ENCODE results near the gene PRKCI. TPM values are rescaled to one million over a fixed set of nuclear protein-coding genes. Genes with fewer than 3 reads are reported as not detected.

The PRKCI gene
- total RNA-seq, 2 donors from 2014 or later, result 34.4 to 48.2 TPM

DNA sequence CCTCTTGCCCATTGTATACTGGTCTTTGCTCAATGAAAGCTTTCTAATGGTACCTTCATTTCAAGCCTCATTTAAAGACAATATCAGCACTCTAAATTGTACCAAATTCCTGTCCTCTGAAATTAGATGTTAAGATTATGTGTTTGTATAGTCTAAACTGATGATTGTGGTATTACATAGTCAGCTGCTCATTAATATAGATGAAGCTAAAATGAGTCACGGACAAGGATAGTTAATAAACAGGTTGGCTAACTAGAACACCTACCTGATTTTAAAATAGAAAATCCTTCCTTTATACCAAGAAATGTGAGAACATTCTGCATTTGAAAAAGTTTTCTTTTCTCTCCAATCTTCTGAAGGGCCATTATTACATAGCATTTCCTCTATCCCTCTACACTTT is 2.9 kb downstream of the PRKCI start:
- H3K27me3 ChIP-seq, result no peaks in the 10 kb centered on the region
- no peak for DNase-seq
- H3K36me3 ChIP-seq, result no peaks in the 10 kb centered on the region
- TF ChIP-seq, protein P1, sequence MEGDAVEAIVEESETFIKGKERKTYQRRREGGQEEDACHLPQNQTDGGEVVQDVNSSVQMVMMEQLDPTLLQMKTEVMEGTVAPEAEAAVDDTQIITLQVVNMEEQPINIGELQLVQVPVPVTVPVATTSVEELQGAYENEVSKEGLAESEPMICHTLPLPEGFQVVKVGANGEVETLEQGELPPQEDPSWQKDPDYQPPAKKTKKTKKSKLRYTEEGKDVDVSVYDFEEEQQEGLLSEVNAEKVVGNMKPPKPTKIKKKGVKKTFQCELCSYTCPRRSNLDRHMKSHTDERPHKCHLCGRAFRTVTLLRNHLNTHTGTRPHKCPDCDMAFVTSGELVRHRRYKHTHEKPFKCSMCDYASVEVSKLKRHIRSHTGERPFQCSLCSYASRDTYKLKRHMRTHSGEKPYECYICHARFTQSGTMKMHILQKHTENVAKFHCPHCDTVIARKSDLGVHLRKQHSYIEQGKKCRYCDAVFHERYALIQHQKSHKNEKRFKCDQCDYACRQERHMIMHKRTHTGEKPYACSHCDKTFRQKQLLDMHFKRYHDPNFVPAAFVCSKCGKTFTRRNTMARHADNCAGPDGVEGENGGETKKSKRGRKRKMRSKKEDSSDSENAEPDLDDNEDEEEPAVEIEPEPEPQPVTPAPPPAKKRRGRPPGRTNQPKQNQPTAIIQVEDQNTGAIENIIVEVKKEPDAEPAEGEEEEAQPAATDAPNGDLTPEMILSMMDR (IDR thresholded peaks at IDR 0.05), result no peak
- no peaks in the 10 kb centered on the region for H3K4me1 ChIP-seq
- intact Hi-C loops (cut with DNase I), result no loop called here
- H3K4me3 ChIP-seq, result no peak overlapping the region
- no peaks in the 10 kb centered on the region for H3K9me3 ChIP-seq
- no peak overlapping the region for H3K9ac ChIP-seq (ENCODE audit: low read depth in 2 of 2, low read length in 2 of 2)
- no peak overlapping the region for H3K27ac ChIP-seq

DNA sequence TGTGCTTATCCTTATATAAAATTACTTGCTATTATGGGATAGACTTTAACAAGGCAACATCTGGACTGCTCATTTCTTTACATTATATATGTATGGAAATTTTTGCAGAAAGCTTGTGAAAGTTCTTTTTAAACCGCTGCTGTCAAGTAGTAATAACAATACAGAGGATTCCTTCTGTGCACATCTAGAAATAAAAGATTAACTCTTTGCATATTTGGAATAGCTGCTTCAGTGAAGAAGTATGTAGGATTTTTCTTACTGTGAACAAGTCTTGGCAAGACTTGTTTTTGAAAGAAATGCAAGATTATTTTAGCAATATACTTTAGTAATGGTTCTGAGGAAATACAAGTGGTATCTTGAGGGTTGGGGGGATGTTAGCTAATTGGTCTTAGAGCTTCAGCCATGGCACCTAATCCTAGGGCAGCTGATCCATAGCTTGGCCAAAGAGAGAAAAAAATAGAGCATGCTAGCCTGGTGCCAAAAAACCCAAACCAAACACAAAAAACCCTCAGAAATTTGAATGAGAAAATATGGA is 4.3 kb downstream of the PRKCI start:
- Histone ChIP-seq H3K9me3 (no peaks in the 10 kb centered on the region), H3K36me3 (no peaks in the 10 kb centered on the region), H3K4me3 (no peak overlapping the region), H3K4me1 (no peaks in the 10 kb centered on the region), H3K9ac (ENCODE audit: low read depth in 2 of 2, low read length in 2 of 2) (no peak overlapping the region), H3K27ac (no peak overlapping the region), H3K27me3 (no peaks in the 10 kb centered on the region)
- TF ChIP-seq, protein P1 (IDR thresholded peaks at IDR 0.05), result no peak
- intact Hi-C loops (cut with DNase I), result no loop called here
- no peak for DNase-seq

DNA sequence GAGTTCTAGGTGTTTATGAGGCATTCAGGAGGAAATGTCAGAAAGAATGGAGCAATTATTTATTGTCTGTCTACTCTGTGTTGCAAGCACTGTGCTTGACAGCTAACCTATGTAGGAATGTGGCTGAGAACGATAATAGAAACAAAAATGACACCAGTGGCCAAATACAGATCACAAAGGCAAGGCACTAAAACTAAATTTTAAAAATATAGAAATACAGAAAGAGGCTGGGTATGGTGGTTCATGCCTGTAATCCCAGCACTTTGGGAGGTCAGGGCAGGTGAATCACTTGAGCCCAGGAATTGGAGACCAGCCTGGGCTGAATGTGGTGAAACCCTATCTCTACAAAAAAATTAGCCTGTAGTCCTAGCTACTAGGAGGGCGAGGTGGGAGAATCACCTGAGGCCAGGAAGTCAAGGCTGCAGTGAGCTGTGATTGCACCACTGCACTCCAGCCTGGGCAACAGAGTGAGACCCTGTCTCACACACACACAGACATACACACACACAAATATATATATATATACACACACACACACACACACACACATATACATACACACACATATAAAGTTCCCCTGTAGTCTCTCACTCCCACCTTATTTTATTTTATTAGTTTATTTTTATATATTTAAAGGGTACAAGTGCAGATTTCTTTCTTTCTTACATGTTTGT is 6.0 kb downstream of the PRKCI start:
- intact Hi-C loops (cut with DNase I), result no loop called here
- Histone ChIP-seq H3K4me1 (no peaks in the 10 kb centered on the region), H3K36me3 (no peaks in the 10 kb centered on the region), H3K9me3 (no peaks in the 10 kb centered on the region), H3K27ac (no peak overlapping the region), H3K27me3 (no peaks in the 10 kb centered on the region), H3K9ac (ENCODE audit: low read depth in 2 of 2, low read length in 2 of 2) (no peak overlapping the region), H3K4me3 (no peak overlapping the region)
- DNase-seq, result no peak
- TF ChIP-seq, protein P1 (IDR thresholded peaks at IDR 0.05), result no peak

DNA sequence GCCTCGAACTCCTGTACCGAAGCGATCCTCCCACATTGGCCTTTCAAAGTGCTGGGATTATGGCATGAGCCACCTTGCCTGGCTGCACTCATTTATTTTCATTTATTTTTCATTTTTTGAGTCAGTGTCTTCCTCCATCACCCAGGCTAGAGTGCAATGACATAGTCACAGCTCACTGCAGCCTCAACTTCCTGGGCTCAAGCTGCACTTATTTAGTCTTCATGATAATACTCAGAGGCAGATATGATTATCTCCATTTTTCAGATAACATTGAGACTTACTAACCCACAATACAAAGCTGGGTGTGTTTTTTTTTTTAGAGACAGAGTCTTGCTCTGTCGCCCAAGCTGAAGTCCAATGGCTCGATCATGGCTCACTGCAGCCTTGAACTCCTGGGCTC is 10.0 kb downstream of the PRKCI start:
- H3K9ac ChIP-seq (ENCODE audit: low read depth in 2 of 2, low read length in 2 of 2), result no peak overlapping the region
- no peaks in the 10 kb centered on the region for H3K27me3 ChIP-seq
- H3K36me3 ChIP-seq, result no peaks in the 10 kb centered on the region
- H3K27ac ChIP-seq, result no peak overlapping the region
- no peak for DNase-seq
- H3K9me3 ChIP-seq, result no peaks in the 10 kb centered on the region
- no peaks in the 10 kb centered on the region for H3K4me1 ChIP-seq
- no peak overlapping the region for H3K4me3 ChIP-seq
- TF ChIP-seq, protein P1 (IDR thresholded peaks at IDR 0.05), result no peak
- intact Hi-C loops (cut with DNase I), result no loop called here

DNA sequence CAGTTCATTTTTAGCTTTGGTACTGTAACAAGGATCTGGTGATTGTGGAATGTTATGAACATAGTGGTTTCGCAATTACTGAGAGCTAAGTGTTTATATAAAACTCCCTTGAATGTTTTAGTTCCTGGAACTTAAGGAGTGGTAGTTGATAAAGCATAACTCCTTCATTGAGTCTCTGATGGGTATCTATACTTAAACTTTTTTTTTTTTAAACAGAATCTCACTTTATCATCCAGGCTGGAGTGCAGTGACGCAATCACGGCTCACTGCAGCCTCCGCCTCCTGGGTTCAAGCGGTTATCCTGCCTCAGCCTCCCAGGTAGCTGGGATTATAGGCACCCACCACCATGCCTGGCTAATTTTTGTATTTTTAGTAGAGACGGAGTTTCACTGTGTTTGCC is 11.3 kb downstream of the PRKCI start:
- H3K9ac ChIP-seq (ENCODE audit: low read depth in 2 of 2, low read length in 2 of 2), result no peak overlapping the region
- H3K4me1 ChIP-seq, result no peaks in the 10 kb centered on the region
- TF ChIP-seq, protein P1 (IDR thresholded peaks at IDR 0.05), result no peak
- no peaks in the 10 kb centered on the region for H3K27me3 ChIP-seq
- DNase-seq, result peak; percentile 48
- H3K9me3 ChIP-seq, result no peaks in the 10 kb centered on the region
- H3K27ac ChIP-seq, result peak overlapping the region; percentile 63
- intact Hi-C loops (cut with DNase I), result no loop called here
- H3K4me3 ChIP-seq, result no peak overlapping the region
- no peaks in the 10 kb centered on the region for H3K36me3 ChIP-seq
